Osteocyte (in vitro differentiated cells): Measurements from ENCODE around the gene SH2D3A. TPM values are rescaled to one million over a fixed set of nuclear protein-coding genes. Genes with fewer than 3 reads are reported as not detected.

Source experiments
- DNase-seq: peaks from one replicate; pipeline ENCODE4 v3.0.0; 2021; ENCODE audit warnings: mixed read lengths; ENCODE audit not compliant: unreplicated experiment; ENCODE audit errors: extremely low spot score
- H3K27ac Mint-ChIP-seq: one replicate; pipeline ENCODE4 v1.8.0; 2021; ENCODE audit warnings: mild to moderate bottlenecking, mixed read lengths; ENCODE audit not compliant: unreplicated experiment
- H3K27me3 Mint-ChIP-seq: one replicate; pipeline ENCODE4 v1.8.0; 2021; ENCODE audit warnings: mixed read lengths; ENCODE audit not compliant: unreplicated experiment
- H3K36me3 Mint-ChIP-seq: one replicate; pipeline ENCODE4 v1.8.0; 2021; ENCODE audit warnings: mixed read lengths; ENCODE audit not compliant: unreplicated experiment
- H3K4me1 Mint-ChIP-seq: one replicate; pipeline ENCODE4 v1.8.0; 2021; ENCODE audit warnings: mixed read lengths; ENCODE audit not compliant: unreplicated experiment
- H3K4me3 Mint-ChIP-seq: one replicate; pipeline ENCODE4 v1.8.0; 2021; ENCODE audit warnings: mild to moderate bottlenecking, moderate library complexity, mixed read lengths; ENCODE audit not compliant: unreplicated experiment
- H3K9me3 Mint-ChIP-seq: one replicate; pipeline ENCODE4 v1.8.0; 2021; ENCODE audit warnings: mixed read lengths; ENCODE audit not compliant: unreplicated experiment
- CTCF ChIP-seq: fragments of 200-600 bp; sonication (generic); IDR thresholded peaks from 2 replicates; pipeline ENCODE4 v1.5.0; 2021; ENCODE audit warnings: antibody characterized with exemption, mild to moderate bottlenecking, moderate library complexity
- total RNA-seq: library from RNA; stranded (reverse); gene quantifications from 2 replicates; pipeline ENCODE4 v1.2.1, GENCODE V29; 2021

Gene SH2D3A
- total RNA-seq, 1 donor from 2014 or later: not detected

GRCh38 chr19:6790194-6791128, 23.2 kb upstream of the SH2D3A start:
- DNase-seq: no peak
- TF ChIP-seq CTCF: no peak
- H3K36me3 Mint-ChIP-seq: no peaks in the 10 kb centered on the region
- H3K9me3 Mint-ChIP-seq: peaks cover 6% of the 10 kb centered on the region
- no peak overlapping the region for H3K27ac Mint-ChIP-seq
- no peak overlapping the region for H3K4me3 Mint-ChIP-seq
- no peaks in the 10 kb centered on the region for H3K27me3 Mint-ChIP-seq
- H3K4me1 Mint-ChIP-seq: no peaks in the 10 kb centered on the region

GRCh38 chr19:6788896-6789295, 21.7 kb upstream of the SH2D3A start:
- Mint-ChIP-seq H3K27me3 (peaks cover 2% of the 10 kb centered on the region), H3K27ac (no peak overlapping the region), H3K4me3 (no peak overlapping the region), H3K36me3 (no peaks in the 10 kb centered on the region), H3K4me1 (no peaks in the 10 kb centered on the region), H3K9me3 (no peaks in the 10 kb centered on the region)
- no peak for TF ChIP-seq CTCF
- no peak for DNase-seq

GRCh38 chr19:6787393-6787792, 20.2 kb upstream of the SH2D3A start:
- no peak for TF ChIP-seq CTCF
- no peaks in the 10 kb centered on the region for H3K36me3 Mint-ChIP-seq
- no peaks in the 10 kb centered on the region for H3K9me3 Mint-ChIP-seq
- no peaks in the 10 kb centered on the region for H3K4me1 Mint-ChIP-seq
- H3K4me3 Mint-ChIP-seq: no peak overlapping the region
- H3K27me3 Mint-ChIP-seq: peaks cover 2% of the 10 kb centered on the region
- no peak for DNase-seq
- no peak overlapping the region for H3K27ac Mint-ChIP-seq

- H3K27ac Mint-ChIP-seq: no peak overlapping the region
- no peaks in the 10 kb centered on the region for H3K9me3 Mint-ChIP-seq
- no peaks in the 10 kb centered on the region for H3K36me3 Mint-ChIP-seq
- H3K27me3 Mint-ChIP-seq: no peaks in the 10 kb centered on the region
- H3K4me3 Mint-ChIP-seq: no peak overlapping the region
- DNase-seq: no peak
- no peaks in the 10 kb centered on the region for H3K4me1 Mint-ChIP-seq
- TF ChIP-seq CTCF: no peak
Measured at GRCh38 chr19:6779206-6779605, 12.0 kb upstream of the SH2D3A start.

- Mint-ChIP-seq H3K27ac (no peak overlapping the region), H3K9me3 (no peaks in the 10 kb centered on the region), H3K4me3 (no peak overlapping the region), H3K4me1 (no peaks in the 10 kb centered on the region), H3K36me3 (no peaks in the 10 kb centered on the region), H3K27me3 (no peaks in the 10 kb centered on the region)
- TF ChIP-seq CTCF: no peak
- no peak for DNase-seq
Measured at GRCh38 chr19:6778386-6778785, 11.2 kb upstream of the SH2D3A start.
